Kidney epithelial cell (primary cell): ENCODE measurements around the gene TMEM60. TPM values are rescaled to one million over a fixed set of nuclear protein-coding genes. Genes with fewer than 3 reads are reported as not detected.

ENCODE experiments used
- DNase-seq: peaks from one replicate; pipeline ENCODE4 v3.0.0-alpha.2; 2010; ENCODE audit warnings: low read depth
- H3K27me3 ChIP-seq: 2 replicates; pipeline ENCODE4 v1.6.0; 2011; ENCODE audit warnings: low read length; ENCODE audit not compliant: control insufficient read depth, insufficient read depth
- H3K36me3 ChIP-seq: 2 replicates; pipeline ENCODE4 v1.5.1; 2011; ENCODE audit warnings: low read length; ENCODE audit not compliant: control insufficient read depth, insufficient read depth
- H3K4me3 ChIP-seq: 2 replicates; pipeline ENCODE4 v1.5.1; 2011; ENCODE audit warnings: low read depth, mild to moderate bottlenecking, control low read depth, low read length
- total RNA-seq: library from RNA; depleted of rRNA; stranded (reverse); fragments of >200 nt; gene quantifications from 2 replicates; pipeline ENCODE4 v1.2.3, GENCODE V29; 2015
- TF ChIP-seq, protein P1 (sequence below): IDR thresholded peaks from 2 replicates; pipeline ENCODE4 v1.5.1; 2011; ENCODE audit warnings: mild to moderate bottlenecking, moderate library complexity, low read length, control low read depth, inconsistent platforms; ENCODE audit not compliant: insufficient read depth, poor library complexity, severe bottlenecking

The TMEM60 gene
- total RNA-seq, 1 donor from 2014 or later = 11.9 TPM

DNA sequence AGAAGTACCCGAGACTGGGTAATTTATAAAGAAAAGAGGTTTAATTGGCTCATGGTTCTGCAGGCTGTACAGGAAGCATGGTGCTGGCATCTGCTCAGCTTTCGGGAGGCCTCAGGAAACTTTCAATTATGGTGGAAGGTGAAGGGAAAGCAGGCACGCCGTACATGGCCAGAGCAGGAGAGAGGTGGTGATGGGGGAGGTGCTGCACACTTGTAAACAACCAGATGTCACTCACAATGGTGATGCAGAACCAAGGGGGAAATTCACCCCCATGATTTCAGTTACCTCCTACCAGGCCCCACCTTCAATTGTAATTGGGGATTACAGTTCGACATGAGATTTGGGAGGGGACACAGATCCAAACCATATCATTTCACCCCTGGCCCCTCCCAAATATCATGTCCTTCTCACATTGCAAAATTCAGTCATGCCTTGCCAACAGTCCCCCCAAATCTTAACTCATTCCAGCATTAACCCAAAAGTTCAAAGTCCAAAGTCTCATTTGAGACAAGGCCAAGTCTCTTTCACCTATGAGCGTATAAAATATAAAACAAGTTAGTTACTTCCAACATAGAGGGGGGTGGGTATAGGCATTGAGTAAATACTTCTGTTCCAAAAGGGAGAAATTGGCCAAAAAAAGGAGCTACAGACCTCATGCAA is 51.9 kb downstream of the TMEM60 start:
- no peaks in the 10 kb centered on the region for H3K27me3 ChIP-seq
- no peak overlapping the region for H3K4me3 ChIP-seq
- no peaks in the 10 kb centered on the region for H3K36me3 ChIP-seq
- TF ChIP-seq, protein P1, sequence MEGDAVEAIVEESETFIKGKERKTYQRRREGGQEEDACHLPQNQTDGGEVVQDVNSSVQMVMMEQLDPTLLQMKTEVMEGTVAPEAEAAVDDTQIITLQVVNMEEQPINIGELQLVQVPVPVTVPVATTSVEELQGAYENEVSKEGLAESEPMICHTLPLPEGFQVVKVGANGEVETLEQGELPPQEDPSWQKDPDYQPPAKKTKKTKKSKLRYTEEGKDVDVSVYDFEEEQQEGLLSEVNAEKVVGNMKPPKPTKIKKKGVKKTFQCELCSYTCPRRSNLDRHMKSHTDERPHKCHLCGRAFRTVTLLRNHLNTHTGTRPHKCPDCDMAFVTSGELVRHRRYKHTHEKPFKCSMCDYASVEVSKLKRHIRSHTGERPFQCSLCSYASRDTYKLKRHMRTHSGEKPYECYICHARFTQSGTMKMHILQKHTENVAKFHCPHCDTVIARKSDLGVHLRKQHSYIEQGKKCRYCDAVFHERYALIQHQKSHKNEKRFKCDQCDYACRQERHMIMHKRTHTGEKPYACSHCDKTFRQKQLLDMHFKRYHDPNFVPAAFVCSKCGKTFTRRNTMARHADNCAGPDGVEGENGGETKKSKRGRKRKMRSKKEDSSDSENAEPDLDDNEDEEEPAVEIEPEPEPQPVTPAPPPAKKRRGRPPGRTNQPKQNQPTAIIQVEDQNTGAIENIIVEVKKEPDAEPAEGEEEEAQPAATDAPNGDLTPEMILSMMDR = no peak
- DNase-seq = no peak

- no peak overlapping the region for H3K4me3 ChIP-seq
- no peaks in the 10 kb centered on the region for H3K36me3 ChIP-seq
- TF ChIP-seq, protein P1 = no peak
- no peaks in the 10 kb centered on the region for H3K27me3 ChIP-seq
- DNase-seq = no peak
Observed at GRCh38 chr7:77745746-77746145, 52.5 kb downstream of the TMEM60 start.

Other genes starting within 250 kb of the TMEM60 start
- gene RSBN1L, start 102.0 kb downstream of the TMEM60 start, total RNA-seq = 8.7 and 15.5 TPM in 2 replicates
- gene PHTF2, start 339 bp upstream of the TMEM60 start, total RNA-seq = 7.3 and 8.1 TPM in 2 replicates